Activated naive CD4-positive, alpha-beta T cell (primary cell): ENCODE results near the gene ARHGAP11A.
"Not testable (repeated sequence)": the region's sequence is repeated elsewhere in the genome, so short reads cannot be mapped to it uniquely, and the experiment has no call there.

Source experiments
- DNase-seq, 4 experiments: peaks; one replicate each; lab custom pipeline; 2025; lab: John Stamatoyannopoulos, UW

ARHGAP11A gene, protein sequence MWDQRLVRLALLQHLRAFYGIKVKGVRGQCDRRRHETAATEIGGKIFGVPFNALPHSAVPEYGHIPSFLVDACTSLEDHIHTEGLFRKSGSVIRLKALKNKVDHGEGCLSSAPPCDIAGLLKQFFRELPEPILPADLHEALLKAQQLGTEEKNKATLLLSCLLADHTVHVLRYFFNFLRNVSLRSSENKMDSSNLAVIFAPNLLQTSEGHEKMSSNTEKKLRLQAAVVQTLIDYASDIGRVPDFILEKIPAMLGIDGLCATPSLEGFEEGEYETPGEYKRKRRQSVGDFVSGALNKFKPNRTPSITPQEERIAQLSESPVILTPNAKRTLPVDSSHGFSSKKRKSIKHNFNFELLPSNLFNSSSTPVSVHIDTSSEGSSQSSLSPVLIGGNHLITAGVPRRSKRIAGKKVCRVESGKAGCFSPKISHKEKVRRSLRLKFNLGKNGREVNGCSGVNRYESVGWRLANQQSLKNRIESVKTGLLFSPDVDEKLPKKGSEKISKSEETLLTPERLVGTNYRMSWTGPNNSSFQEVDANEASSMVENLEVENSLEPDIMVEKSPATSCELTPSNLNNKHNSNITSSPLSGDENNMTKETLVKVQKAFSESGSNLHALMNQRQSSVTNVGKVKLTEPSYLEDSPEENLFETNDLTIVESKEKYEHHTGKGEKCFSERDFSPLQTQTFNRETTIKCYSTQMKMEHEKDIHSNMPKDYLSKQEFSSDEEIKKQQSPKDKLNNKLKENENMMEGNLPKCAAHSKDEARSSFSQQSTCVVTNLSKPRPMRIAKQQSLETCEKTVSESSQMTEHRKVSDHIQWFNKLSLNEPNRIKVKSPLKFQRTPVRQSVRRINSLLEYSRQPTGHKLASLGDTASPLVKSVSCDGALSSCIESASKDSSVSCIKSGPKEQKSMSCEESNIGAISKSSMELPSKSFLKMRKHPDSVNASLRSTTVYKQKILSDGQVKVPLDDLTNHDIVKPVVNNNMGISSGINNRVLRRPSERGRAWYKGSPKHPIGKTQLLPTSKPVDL

GRCh38 chr15:32615051-32615870, at the start of gene ARHGAP11A:
Gene ARHGAP11A, plus strand, starts transcription at chr15:32615504. Its CDS starts 708 bp downstream, at chr15:32616212.
- not testable (repeated sequence) for DNase-seq

GRCh38 chr15:32568988-32569387, 46.3 kb upstream of the ARHGAP11A start:
- DNase-seq: not testable (repeated sequence)

DNA sequence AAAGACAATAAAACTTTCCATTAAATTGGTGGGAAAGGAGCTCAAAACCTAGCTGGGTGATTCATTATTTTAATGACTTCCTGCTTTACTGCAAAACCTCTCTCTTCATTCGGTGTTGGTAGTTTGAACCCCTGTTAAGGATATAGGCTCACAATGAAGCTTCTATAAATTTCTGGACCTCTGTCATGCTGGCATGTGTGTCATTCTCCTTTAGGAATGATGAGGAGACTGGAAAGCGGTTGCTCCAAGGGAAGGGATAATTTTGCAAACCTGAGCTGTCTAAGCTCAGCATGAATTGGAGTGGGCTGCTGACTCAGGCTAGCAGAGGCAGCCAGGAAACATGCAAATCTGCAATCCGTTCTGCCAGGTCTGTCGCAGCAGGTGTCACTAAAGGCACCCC, 36.8 kb upstream of the ARHGAP11A start:
- DNase-seq: not testable (repeated sequence)

DNA sequence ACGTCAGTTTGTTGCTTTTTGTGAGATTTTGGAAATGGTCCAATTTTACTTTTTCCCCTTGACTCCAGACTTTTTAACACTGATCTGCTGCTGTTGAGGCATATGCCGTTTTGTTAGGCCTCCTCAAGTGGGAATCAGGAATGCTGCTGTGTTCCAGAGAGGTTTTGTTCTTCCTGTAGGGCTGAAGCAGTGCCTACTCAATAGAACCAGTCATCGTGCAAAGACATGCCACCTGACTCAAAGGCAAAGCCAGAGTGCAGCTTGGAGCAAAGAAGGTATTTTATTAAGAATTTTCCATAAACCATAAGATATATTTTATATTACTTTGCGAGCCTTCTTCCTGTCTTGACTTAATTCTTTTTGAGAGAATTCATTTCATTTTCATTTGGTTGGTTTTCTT, 29.5 kb upstream of the ARHGAP11A start:
- not testable (repeated sequence) for DNase-seq

- DNase-seq: not testable (repeated sequence)
These were observed 22.2 kb upstream of the ARHGAP11A start, which contains the start of gene GOLGA8N for GRCh38 chr15:32593151-32593550. Gene GOLGA8N, plus strand, starts transcription at chr15:32593456.

DNA sequence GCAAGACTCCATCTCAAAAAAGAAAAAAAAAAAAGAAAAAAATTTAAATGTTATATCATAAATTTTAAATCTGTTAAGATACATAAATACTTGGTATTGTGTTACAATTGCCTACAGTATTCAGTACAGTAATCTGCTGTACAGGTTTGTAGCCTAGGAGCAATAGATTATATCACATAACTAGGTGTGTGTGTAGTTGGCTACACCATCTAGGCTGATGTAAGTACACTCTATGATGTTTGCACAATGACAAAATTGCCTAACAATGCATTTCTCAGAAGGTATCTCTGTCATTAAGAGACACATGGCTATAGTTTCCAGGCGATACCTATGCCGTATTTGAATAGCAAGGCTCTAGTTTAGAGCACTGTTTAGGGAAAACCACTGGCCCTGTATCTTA, 5.8 kb upstream of the ARHGAP11A start:
- not testable (repeated sequence) for DNase-seq

DNA sequence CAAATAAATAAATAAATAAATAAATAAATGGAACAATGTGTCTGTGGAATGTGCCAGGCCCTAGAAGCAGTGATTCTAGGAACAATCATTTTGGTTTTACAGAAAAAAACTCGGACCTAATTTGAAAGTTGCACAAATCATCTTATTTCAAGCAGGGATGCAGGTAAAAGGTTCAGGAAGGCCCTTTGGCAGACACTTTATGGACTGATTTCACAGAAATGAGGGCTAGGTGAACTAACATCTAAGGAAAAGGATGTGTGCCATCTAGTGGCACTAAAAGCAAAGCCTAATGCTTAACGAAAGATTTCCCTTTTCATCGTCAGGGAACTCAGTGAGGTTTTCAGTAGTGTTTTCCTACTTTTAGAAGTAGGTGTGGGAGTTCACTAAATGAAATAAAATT, 4.6 kb upstream of the ARHGAP11A start:
- DNase-seq: not testable (repeated sequence)

GRCh38 chr15:32614712-32615050, 623 bp upstream of the ARHGAP11A start:
- DNase-seq: not testable (repeated sequence)

GRCh38 chr15:32615871-32616426, 645 bp downstream of the ARHGAP11A start:
- not testable (repeated sequence) for DNase-seq

- DNase-seq: no peak
These were observed 21.1 kb downstream of the ARHGAP11A start for GRCh38 chr15:32636410-32636809.

DNA sequence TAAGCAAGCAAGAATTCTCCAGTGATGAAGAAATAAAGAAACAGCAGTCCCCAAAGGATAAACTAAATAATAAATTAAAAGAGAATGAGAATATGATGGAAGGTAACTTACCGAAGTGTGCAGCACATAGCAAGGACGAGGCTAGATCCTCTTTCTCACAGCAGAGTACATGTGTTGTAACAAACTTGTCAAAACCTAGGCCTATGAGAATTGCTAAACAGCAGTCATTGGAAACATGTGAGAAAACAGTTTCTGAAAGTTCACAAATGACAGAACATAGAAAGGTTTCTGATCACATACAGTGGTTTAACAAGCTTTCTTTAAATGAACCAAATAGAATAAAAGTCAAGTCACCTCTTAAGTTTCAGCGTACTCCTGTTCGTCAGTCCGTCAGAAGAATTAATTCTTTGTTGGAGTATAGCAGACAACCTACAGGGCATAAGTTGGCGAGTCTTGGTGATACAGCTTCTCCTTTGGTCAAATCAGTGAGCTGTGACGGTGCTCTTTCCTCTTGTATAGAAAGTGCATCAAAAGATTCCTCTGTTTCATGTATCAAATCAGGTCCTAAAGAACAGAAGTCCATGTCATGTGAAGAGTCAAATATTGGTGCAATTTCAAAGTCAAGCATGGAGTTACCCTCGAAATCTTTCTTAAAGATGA, 21.7 kb downstream of the ARHGAP11A start:
- no peak for DNase-seq

DNA sequence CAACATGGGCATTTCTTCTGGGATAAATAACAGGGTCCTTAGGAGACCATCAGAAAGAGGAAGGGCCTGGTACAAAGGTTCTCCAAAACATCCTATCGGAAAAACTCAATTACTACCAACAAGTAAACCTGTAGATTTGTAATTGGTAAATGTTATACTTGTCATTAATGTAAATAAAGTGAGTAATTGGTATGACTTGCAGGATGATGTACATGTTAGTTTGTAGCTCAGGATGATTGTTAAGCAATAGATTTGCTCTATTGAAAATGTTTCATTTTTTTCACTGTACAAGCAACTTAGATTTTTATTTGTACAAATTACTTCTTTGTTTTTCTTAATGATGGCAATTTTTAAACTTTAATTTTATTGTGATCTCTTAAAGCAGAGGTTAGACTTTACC, 22.4 kb downstream of the ARHGAP11A start:
- DNase-seq: no peak

GRCh38 chr15:32641517-32642059, 26.3 kb downstream of the ARHGAP11A start, which contains the start of gene SCG5:
Gene SCG5, plus strand, starts transcription at chr15:32641710. Its CDS starts 1,883 bp downstream, at chr15:32643593.
- DNase-seq: no peak

DNA sequence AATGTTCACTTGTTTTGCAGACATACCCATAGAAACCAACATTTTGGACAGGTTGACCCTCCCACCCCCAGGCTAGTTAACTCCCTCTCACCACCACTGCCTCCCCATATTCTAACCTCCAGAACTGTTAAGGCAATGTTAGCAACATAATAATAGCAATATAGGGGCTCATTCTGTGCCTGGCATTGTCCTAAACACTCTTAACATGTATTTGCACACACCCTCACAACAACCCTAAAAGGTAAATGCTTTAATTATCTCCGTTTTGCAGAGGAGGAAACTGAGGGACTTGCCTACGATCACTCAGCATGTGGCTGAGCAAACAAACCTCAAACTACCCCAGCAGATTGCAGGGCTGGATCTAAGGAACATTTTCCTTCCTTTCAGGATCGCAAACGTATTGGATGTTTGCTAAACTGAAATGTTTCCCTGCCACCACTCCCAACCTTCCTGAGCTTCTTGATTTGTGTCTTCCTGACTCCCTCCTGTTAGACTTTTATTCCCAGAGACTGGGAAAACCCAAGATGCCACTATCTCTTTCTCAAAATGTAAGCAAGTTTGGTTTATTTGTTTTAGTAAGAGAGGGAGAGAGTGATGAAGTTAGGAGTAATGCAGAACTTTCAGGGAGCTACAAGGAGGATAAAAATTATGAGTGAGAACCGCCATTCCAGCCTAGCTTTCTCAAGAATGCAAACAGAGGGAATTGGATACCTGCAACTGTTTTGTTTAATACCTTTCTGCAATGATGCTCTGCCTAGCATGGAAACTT, 27.5 kb downstream of the ARHGAP11A start:
- no peak for DNase-seq

GRCh38 chr15:32643907-32644445, 28.7 kb downstream of the ARHGAP11A start:
- no peak for DNase-seq

- DNase-seq: no peak
These were observed 31.0 kb downstream of the ARHGAP11A start for GRCh38 chr15:32646291-32646690.

DNA sequence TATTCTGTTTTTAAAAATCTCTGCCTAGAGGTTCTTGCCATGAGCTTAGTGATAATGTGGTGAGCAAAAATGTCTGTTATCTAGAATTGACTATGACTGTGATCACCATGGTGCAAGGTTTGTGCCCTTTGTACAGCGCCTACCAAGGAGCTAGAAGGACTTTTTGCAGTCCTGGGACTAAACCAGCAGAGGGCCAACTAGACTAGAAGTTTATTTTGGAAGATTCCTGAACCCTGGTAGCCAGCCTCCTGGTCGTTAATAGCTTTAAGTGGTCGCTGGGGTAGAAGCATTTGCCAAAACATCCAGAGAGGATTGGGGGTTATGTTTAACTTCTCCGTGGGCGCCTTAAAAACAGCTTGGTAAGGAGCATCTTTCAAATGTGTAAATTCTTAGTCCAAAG, 34.0 kb downstream of the ARHGAP11A start:
- no peak for DNase-seq

DNA sequence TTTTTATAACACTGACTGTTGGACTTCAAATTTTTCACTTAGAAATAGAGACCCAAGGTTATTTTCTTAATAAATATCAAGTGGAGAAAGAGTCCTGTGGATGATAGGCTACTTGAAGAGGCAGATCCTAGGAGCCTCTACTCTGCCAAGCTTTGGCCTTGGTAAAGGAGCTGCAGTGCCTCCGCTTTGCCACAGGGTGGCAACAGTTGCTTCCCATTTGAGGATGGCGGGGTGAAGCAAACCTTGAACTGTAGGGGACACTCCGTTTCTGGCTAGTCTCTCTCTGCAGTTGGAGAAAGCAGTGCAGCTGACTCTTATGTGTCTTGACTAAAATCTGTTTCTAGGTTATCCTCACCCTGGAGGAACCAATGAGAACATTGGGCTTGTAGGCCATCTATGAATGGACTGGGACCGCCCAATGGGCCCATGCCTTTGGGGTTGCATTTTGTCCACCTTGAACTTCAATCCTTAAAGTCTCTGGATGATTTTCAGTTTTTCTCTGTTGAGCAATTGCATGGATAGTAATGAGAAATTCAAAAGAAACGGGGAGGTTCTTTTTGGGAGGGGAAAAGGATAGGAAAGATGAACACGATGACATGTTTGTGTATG, 36.0 kb downstream of the ARHGAP11A start:
- DNase-seq: peak in 1 of 4 experiments; percentile 23

GRCh38 chr15:32652178-32652577, 36.9 kb downstream of the ARHGAP11A start:
- no peak for DNase-seq
